Measurements from ENCODE around the gene DUSP28.
"Not testable (repeated sequence)": the region's sequence is repeated elsewhere in the genome, so short reads cannot be mapped to it uniquely, and the experiment has no call there.

The DUSP28 gene

DNA sequence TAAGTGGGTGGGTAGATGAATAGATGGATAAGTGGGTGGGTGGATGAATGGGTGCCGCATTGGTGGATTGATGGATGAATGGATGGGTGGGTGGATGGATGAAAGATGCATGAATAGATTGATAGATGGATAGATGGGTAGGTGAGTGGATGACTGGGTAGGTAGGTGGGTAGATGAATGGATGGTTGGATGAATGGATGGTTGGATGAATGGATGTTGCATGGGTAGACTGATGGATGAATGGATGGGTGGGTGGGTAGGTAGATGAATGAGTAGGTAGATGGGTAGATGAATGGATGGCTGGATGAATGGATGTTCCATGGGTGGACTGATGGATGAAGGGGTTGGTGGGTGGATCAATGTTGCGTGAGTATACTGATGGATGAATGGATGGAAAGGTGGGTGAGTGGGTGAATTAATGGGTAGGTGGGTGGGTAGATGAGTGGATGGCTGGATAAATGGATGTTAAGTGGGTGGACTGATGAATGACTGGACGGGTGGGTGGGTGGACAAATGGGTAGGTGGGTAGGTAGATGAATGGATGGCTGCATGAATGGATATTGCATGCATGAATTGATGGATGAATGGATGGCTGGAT lies 32.9 kb upstream of the DUSP28 start:
- no peak for DNase-seq (ENCODE audit: low read depth)

DNA sequence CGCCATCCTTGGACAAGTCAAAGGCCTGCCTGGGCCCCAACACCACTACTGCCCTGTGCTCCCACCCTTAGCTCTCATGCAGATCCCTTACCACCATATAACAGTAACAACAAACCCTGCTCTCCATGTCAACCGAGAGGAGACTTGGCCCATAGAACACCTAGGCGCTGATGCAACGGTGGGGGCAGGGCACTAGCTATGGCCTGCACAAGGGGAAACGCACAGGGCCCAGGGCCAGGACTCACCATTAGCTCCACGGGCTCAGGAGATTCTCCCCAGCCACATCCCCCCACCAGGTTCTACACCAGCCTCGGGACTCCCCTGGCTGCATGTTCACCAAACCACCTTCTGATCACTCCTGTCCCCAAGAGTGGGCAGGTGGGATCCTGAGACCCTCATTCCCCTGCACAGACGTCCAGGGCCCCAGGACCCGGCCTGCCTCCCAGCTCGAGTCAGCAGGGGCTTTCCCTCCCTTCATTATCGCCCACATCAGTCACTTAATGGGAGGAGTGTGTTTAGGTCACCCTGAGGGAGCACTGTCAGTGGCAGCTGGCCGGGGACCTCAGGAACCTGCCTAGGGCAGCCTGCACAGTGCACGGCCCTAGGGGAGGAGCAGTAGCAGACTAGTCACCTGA lies 31.6 kb upstream of the DUSP28 start:
- no peak for DNase-seq (ENCODE audit: low read depth)

DNA sequence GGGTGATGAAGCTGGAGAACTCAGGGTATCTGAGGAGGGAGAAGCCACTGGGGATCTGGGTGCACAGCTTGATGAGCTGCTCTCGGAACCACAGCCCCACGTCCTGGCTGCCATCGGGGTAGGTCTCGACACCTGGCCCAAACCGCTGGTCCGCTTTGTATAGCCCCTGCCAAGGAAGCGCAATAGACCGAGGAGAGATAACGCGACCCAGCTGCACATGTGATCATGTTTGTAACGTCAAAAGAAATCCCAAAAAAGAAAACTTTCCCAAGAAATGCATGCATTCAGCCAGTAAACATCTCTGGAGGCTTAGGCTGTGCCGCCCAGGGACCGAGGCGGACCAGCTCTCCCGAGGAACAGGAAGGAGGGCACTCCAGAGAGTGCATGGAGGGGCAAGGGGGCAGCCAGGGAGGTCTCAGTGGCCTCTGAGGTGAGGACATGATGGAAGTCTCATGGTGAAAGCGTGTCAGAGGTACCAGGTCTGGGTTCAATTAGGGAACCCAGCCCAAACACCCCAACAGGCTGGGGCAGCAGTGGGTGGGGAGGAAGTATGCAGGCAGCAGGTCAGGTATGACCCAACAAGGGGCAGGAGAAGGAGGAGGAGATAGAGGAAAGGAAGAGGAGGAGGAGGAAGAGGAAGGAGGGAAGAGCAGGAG lies 30.7 kb upstream of the DUSP28 start:
- no peak for DNase-seq (ENCODE audit: low read depth)

DNA sequence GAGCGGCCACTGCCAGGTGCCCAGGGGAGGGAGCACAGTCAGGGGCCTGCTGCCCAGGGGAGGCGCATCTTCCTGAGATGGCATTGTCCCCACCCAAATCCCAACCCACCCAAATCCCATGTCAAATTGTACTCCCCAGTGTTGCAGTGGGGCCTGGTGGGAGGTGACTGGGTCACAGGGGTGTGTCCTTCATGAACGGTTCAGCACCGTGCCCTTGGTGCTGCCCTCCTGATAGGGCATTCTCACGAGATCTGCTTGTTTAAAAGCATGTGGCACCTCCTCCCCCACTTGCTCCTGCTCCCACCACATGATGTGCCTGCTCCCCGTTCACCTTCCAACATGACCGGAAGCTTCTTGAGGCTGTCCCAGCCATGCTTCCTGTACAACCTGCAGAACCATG lies 30.0 kb upstream of the DUSP28 start:
- no peak for DNase-seq (ENCODE audit: low read depth)

DNA sequence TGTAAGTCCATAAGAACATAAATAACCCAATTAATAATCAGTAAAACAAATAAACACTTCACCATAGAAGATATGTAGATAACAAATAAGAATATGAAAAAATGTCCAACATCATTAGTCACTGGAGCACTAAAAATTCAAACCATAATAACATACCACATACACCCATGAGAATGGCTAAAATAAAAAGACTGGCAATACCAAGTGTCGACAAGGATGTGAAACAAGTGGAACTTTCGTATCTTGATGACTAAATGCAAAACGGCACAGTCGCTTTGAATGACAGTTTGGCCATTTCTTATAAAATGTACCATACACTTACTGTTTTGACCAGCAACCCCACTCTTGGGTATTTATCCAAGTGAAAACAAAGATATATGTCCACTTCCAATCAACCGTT lies 29.1 kb upstream of the DUSP28 start:
- DNase-seq (ENCODE audit: low read depth): no peak

DNA sequence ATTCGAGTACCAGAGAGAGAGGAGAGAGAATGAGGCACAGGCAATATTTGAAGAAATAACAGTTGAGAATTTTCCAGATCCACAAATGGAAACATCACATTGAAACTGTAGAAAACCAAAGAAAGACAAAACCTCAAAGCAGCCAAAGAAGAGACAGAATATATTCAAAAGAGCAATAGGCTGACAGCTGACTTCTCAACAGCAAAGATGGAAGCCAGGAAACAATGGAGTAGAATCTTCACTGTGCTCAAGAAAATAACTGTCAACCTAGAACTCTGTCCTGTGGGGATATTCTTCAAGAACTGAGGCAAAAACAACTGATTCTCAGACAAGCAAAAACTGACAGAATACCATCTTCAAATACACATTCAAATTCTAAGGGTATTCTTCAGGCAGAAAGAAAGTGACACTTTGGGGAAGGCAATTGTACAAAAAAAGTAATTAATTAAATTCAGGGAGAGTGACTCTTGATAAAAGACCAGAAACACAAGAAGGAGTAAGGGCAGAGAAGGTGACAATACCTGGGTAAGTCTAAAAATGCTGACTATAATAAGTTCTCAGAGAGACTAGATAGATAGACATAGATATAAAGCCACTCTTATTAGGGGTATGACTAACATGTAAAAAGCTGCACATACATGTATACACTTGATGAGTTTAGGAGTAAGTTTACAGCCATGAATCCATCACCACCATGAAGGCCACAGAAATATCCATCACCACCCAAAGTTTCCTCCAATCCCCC lies 28.0 kb upstream of the DUSP28 start:
- DNase-seq (ENCODE audit: low read depth): no peak

DNA sequence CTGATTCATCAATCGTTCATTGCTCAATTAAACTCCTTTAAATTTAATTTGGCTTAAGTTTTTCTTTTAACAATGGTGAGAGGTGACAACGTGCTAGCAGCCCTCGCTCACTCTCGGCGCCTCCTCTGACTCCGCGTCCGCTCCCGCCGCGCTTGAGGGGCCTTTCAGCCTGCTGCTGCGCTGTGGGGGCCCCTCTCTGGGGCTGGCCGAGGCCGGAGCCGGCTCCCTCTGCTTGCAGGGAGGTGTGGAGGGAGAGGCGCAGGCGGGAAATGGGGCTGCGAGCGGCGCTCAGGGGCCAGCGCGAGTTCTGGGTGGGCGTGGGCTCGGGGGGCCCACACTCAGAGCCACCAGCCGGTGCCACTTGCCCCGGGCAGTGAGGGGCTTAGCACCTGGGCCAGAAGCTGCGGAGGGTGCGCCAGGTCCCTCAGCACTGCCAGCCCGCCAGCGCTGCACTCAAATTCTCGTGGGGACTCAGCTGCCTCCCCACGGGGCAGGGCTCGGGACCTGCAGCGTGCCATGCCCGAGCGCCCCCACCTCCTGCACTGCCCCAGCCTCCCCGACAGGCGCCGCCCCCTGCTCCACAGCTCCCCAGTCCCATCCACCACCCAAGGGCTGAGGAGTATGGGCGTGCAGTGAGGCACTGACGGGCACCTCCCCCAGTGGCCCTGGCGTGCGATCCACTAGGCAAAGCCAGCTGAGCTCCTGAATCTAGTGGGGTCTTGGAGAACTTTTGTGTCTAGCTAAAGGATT lies 22.0 kb upstream of the DUSP28 start:
- DNase-seq (ENCODE audit: low read depth): no peak

DNA sequence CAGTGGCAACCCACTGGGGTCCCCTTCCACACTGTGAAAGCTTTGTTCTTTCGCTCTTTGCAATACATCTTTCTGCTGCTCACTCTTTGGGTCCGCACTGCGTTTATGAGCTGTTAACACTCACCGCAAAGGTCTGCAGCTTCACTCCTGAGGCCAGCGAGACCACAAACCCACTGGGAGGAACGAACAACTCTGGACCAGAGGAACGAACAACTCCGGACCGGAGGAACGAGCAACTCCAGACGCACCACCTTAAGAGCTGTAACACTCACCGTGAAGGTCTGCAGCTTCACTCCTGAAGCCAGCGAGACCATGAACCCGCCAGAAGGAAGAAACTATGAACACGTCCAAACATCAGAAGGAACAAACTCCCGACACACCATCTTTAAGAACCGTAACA lies 21.1 kb upstream of the DUSP28 start:
- not testable (repeated sequence) for DNase-seq (ENCODE audit: low read depth)

DNA sequence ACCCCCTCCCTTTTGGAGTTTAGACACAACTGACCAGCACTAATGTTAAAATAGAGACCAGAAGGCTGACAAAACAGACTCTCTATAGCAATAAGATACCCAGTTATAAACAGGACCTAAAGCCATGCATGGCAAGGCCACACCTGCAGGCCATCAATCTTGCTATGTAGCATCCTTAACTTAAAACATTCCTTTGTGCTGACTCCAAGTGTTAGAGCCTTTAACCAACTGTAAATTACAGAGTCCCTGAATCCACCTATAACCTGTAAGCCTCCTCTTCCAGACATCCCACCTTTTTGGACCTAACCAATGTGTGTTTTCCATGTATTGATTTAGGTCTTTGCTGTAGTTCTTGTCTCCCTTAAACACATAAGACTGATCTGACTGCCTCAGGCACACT lies 20.3 kb upstream of the DUSP28 start:
- DNase-seq (ENCODE audit: low read depth): no peak

DNA sequence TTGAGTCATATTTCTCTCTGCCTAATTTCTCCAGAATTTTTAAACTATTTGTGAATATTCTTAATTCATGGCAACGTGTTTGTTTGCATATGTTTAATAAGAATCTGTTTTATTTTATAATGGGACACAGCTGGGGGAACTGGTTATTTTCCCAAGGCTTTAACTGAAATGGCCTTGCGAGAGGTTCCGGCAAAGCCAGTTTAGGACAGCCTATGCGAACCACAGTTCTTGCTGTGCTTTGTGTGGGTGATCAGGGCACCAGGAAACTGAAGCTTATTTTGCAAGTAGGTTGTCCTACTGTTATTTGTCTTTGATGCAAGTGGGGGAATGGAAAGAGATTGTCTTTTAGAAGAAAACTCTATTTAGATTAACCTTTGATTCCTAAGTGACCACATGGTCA lies 8.9 kb upstream of the DUSP28 start:
- no peak for DNase-seq (ENCODE audit: low read depth)

DNA sequence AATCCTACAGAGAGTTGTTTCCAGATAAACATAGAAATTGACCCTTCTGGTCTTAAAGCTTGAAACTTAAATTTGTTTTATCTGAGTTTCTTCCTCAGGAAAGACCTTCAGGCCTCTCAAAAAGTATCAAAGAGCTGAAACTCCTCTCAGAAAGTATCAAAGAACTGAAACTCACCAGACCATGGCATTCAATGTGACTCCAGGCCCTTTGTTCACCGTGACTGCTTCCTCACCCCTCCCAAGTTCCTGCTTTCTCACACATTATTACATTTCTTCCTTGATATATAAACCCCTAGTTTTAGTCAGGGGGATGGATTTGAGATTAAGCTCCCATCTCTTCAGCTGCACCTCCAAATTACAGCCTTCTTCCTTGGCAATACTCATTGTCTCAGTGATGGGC lies 8.3 kb upstream of the DUSP28 start:
- DNase-seq (ENCODE audit: low read depth): no peak

DNA sequence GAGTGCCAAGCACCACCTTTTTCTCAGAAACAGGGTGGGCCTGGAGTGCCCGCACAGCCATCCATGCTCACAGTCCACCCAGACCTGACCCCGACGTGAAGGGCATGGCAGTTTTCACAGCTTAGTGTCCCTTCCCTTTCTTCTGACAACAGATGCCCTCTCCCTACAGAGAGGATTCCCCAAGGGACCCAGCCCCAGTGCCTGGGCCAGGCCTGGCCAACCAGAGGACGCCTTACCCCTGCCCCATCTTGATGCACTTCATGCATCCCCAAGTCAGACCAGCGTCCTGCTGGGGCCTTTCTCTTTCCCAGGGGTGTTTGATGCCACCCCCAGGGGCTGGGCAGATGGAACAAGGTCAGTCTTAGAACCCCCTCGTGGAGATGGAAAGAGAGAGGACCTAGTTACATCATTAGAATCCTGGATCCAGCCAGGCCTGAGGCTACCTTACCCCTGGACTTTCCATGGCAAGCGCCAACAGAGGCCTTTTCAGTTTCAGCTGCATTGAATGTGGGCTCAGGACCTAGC lies 6.1 kb upstream of the DUSP28 start:
- no peak for DNase-seq (ENCODE audit: low read depth)

DNA sequence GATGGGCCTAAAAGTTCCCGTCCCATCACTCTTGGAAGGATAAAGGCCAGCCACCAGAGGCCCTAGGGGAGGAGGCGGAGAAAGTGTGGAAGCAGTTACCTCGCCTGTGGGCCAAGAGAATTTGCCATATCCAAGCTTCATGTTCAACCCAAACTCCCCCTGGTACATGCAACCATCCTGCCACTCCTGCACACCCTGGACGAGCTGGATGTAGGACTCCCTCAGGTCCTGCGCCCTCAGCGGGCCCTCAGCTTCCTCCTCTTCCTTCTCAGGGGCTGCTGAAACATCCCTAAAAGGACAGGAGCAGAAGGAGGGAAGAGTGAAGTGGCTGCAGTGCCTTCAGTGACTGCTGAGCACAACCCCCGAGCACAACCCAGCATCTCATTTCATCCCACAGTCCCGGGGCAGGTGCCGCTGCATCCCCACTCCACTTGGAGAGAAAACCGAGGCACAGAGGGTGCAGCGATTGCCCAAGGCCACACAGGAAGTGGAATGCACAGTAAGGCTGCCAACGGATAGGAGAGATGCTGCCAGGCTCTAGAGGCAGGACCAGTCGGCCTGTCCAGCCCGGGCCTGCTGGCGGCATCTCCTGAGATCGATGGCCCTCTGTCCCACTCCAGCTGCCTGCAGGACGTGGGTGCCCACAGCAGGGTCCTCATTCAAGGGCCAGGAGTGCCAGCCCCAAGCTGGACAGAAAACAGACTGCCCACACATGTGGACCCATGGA lies 5.2 kb upstream of the DUSP28 start:
- no peak for DNase-seq (ENCODE audit: low read depth)

DNA sequence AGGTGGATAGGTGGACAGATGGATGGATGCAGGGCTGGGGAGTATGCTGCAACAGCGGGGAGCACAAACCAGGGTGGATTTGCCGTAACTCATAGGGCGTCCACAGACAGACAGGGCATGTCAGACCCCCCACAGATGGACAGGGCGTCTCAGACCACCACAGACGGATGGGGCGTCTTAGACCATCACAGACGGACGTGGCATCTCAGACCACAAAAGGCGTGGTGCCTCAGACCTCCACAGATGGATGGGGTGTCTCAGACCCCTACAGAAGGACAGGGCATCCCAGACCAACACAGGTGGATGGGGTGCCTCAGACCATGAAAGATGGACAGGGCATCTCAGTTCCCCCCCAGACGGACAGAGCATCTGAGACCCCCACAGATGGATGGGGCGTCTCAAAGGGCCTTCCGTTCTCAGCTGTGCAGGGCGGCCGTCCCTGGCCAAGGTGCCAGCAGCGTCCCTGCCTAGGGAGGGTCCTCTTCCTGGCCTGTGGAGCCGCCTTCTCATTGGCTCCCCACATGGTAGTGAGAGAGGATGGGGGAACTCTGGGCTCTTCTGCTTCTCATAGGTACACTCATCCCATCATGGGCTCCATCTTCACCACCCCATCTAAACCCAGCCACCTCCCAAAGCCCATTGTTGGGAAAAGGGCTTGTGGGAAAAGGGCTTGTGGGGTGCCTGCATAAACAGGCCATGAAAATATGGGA lies 4.5 kb upstream of the DUSP28 start:
- no peak for DNase-seq (ENCODE audit: low read depth)

DNA sequence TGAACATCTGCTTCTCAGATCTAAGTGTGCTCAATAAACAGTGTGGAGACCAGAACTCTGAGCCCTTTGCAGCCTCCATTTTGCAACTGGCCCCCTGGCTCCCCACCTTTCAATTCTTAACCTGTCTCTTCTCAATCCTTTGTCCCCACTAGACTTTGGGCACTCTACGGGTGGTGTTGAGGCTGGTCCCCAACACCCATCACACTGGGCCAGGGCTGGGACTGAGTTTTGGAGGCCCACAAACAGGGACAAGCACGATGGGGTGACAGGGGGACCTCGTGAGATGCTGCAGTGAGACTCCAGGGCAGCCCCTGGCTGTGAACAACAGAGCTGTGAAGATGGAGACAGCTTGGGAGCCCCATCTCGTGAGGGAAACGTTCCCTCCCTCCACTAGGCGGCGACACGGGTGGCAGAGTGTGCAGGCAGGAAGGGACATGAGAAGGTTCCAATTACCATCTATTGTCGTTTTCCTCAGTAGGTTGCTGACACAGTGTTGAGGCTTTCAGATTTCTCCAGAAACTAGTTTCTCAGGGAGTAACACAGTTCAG lies 3.5 kb upstream of the DUSP28 start:
- peak; percentile 59 for DNase-seq (ENCODE audit: low read depth)

DNA sequence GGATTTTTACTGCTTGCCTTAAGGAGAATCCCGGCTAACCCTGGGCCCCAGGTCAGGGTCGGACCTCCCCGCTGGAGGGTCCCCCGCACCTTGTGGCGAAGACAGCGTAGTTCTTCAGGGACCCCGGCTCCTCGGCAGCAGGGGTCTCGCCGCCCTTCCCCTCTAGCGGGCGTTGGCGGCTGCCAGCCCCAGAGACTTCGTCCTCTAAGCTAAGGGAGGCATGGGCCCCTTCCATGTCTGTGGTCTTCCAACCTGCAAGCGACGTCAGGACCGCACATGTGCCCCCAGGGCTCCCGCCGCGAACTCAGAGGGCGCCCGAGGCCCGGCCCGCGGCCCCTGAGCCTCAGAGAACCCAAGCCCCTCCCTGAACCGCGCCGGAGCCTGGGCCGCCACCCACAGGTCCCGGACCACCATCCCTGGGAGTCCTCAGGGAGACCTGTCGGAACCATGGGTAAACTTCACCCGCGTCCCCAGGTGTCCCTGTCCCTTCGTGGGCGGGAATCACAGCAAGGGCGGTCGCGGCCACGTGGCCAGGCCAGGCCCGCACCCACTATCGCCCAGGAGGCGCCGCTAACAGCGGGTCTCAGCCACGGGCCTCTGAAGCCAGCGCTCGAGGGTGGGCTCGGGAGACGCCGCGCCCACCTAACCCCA lies 2.9 kb upstream of the DUSP28 start:
- no peak for DNase-seq (ENCODE audit: low read depth)

DNA sequence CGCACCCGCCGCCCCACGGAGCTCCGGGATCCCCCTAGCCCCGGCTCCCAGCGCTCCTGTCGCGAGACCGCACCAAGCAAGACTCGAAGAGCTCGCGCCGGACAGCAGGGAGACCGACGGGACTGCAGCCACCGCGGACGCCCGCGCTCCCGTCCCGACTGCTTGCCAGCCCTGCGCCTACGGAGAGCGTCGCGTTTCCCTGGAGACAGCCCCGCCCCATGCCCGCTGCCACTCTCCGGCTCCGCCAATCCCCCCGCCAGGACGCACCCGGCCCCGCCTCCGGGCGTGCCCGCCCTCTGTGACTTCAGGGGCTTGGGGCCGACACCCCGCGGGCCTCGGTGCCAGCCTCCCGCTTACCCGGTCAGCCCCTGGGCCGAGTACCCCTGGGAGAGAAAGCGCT lies 2.3 kb upstream of the DUSP28 start, which contains the start of gene ANKMY1:
Gene ANKMY1 (minus strand): TSS at position 181 of the 400 bp plus-strand sequence. CDS start 653 bp downstream, outside the sequence.
- peak; percentile 57 for DNase-seq (ENCODE audit: low read depth)

DNA sequence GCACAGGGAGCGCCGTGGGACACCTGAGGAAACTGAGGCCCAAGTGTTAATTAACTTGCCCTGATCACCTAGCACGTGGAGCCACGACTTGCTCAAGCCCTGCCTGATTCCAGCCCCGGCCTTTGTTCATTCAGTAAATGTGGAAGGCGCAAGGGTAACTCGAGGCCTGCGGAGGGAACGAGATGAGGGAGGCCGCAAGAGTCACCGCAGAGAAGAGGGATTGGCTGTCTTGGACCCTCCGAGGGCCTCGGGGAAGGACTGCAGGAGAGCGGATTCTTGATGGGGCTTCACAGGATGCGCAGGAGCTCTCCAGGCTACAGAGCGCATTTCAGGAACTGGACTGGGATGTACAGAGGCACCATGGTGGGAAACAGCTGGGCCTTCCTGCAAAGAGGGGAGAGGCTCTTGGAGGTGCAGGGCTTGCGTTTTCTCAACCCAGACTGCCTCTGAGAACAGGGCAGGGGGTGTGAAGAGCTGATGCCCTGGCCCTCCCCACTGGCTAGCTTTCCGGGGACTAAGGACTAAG lies 1.9 kb upstream of the DUSP28 start:
- DNase-seq (ENCODE audit: low read depth): no peak

DNA sequence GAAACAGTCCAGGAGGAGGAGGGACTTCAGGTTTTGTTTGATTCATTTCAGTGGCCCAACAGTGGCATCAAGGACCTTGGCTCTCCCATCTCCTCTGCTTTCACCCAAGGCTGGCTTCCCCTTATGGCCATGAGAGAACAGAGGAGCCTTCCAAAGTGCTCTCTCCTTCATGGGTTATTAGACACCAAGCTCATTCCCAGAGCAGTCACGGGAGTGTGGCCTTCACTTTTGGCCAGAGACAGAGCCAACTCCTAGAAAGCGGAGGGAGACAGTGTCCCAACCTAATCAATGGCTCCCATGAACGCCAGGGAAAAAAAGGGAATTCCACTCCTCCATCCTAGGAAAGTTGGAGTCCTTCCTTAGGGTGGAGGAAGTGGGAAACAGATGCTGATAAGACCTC lies 871 bp upstream of the DUSP28 start:
- DNase-seq (ENCODE audit: low read depth): no peak
